Gastroesophageal sphincter (tissue), 3 donors: ENCODE measurements around the gene FOXN3.

Experiments used
- EP300 ChIP-seq: sonication (generic); formaldehyde crosslinking; IDR thresholded peaks from one replicate; pipeline ENCODE4 v1.6.1; 2017; ENCODE audit warnings: antibody characterized with exemption, mild to moderate bottlenecking
- POLR2A ChIP-seq, 2 donors: fragments of 450-650 bp; IDR thresholded peaks; one replicate each; pipeline ENCODE4 v1.6.1; 2017; ENCODE audit warnings: antibody characterized with exemption in 2 of 2, mild to moderate bottlenecking in 2 of 2, moderate library complexity in 1 of 2
- POLR2AphosphoS5 ChIP-seq: sonication (generic); formaldehyde crosslinking; IDR thresholded peaks from one replicate; pipeline ENCODE4 v1.6.1; 2017; ENCODE audit warnings: antibody characterized with exemption
- TF ChIP-seq, protein P1 (sequence below), 4 experiments: fragments of 200-600 bp in 2 of 4; fragments of 450-650 bp in 2 of 4; sonication (generic) in 1 of 4; IDR thresholded peaks; one replicate each; pipeline ENCODE4 v1.5.1; 2017 to 2019; ENCODE audit warnings: antibody characterized with exemption in 4 of 4, mild to moderate bottlenecking in 2 of 4, moderate library complexity in 2 of 4

DNA sequence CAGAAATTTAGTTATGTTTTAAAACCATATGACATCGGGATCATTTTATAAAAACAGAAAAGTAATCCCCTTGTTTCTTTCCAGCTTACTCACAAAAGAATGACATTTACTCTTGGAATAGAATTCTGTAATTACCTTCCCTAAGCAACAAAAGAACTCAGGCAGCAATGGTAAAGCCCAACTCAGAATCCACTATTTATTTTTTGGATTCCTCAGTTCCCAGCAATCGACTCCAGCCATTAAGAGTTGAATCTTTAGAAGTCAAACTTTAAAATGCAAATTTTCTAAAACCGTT lies 65.9 kb downstream of the FOXN3 start:
- TF ChIP-seq, protein P1, sequence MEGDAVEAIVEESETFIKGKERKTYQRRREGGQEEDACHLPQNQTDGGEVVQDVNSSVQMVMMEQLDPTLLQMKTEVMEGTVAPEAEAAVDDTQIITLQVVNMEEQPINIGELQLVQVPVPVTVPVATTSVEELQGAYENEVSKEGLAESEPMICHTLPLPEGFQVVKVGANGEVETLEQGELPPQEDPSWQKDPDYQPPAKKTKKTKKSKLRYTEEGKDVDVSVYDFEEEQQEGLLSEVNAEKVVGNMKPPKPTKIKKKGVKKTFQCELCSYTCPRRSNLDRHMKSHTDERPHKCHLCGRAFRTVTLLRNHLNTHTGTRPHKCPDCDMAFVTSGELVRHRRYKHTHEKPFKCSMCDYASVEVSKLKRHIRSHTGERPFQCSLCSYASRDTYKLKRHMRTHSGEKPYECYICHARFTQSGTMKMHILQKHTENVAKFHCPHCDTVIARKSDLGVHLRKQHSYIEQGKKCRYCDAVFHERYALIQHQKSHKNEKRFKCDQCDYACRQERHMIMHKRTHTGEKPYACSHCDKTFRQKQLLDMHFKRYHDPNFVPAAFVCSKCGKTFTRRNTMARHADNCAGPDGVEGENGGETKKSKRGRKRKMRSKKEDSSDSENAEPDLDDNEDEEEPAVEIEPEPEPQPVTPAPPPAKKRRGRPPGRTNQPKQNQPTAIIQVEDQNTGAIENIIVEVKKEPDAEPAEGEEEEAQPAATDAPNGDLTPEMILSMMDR (IDR thresholded peaks at IDR 0.05): no peak
- TF ChIP-seq POLR2A (IDR thresholded peaks at IDR 0.05): no peak
- TF ChIP-seq POLR2AphosphoS5: no peak
- TF ChIP-seq EP300: no peak
